NB4 (cell line): ENCODE measurements around the gene MLXIP.

Experiments used
- DNase-seq: peaks from one replicate; pipeline ENCODE4 v3.0.0; 2010; ENCODE audit warnings: low read depth
- H3K4me3 ChIP-seq: one replicate; pipeline ENCODE4 v1.5.1; 2011; ENCODE audit warnings: mild to moderate bottlenecking, low read depth, low read length, moderate library complexity
- CTCF ChIP-seq: IDR thresholded peaks from one replicate; pipeline ENCODE4 v1.5.1; 2012; ENCODE audit warnings: low read depth, low read length
- MAX ChIP-seq: IDR thresholded peaks from 2 replicates; pipeline ENCODE4 v1.6.1; 2011; ENCODE audit warnings: low read depth, low read length
- MYC ChIP-seq: IDR thresholded peaks from 2 replicates; pipeline ENCODE4 v1.6.1; 2011; ENCODE audit warnings: low read depth, low read length
- POLR2A ChIP-seq: IDR thresholded peaks from 2 replicates; pipeline ENCODE4 v1.6.1; 2011; ENCODE audit warnings: mild to moderate bottlenecking; ENCODE audit not compliant: insufficient read length; ENCODE audit errors: extremely low read depth

MLXIP gene

DNA sequence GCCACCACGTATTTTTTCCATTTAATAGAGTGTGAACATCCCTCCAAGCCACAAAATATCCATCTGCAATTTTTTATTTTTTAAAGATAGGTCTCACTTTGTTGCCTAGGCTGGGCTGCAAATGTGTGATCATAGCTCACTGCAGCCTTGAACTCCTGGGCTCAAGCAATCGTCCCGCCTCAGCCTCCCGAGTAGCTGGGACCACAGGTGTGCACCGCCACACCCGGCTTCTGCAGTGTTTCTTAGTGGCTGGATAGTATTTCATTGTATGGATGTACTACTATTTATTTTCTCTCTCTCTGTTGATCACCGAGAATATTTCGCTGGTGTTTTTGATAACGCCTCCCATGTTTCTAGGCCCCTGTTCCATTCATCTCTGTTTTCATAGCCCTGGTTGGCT is 17.5 kb downstream of the MLXIP start:
- no peak for DNase-seq
- no peak for TF ChIP-seq CTCF
- TF ChIP-seq POLR2A = no peak
- TF ChIP-seq MAX = no peak
- TF ChIP-seq MYC = no peak
- H3K4me3 ChIP-seq = no peak overlapping the region

DNA sequence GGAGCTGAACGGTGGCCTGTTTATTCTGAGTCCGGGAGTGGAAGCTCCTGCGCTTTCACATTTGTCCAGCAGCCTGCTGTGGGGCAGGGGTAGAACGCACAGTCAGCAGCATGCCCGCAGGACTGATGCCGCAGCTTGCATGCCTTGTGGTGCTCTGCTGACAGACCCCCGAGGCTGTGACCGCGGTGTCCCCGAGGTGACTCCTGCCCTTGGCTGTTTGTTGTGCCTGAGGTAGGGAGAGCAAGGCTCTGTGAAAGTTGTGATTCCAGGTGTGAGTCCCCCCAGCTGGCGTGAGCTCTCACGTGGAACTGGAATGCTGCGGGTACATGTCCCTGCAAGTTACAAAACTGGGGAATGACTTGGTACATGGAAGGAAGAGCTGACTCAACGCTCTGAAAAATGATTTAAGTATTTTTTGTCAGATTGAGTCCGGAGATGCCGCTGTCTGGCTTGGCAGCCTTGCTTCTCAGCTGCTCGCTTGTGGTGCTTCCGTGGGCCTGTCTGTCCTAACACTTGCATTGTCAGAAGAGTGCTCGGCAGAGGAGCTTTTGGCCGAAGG is 18.1 kb downstream of the MLXIP start:
- no peak overlapping the region for H3K4me3 ChIP-seq
- DNase-seq = no peak
- TF ChIP-seq POLR2A (no peak), MAX (no peak), CTCF (no peak), MYC (no peak)

GRCh38 chr12:122097584-122097926 is 19.0 kb downstream of the MLXIP start:
- no peak overlapping the region for H3K4me3 ChIP-seq
- TF ChIP-seq MAX (no peak), MYC (no peak), POLR2A (no peak), CTCF (no peak)
- no peak for DNase-seq

GRCh38 chr12:122097927-122098756 is 19.6 kb downstream of the MLXIP start:
- H3K4me3 ChIP-seq = no peak overlapping the region
- TF ChIP-seq MAX = no peak
- TF ChIP-seq CTCF = no peak
- TF ChIP-seq MYC = no peak
- no peak for TF ChIP-seq POLR2A
- no peak for DNase-seq

GRCh38 chr12:122099280-122099749 is 20.8 kb downstream of the MLXIP start:
- TF ChIP-seq MAX (no peak), CTCF (no peak), MYC (no peak), POLR2A (no peak)
- no peak for DNase-seq
- no peak overlapping the region for H3K4me3 ChIP-seq
